GM12874 (cell line): Measurements from ENCODE around the gene USH2A.

Source experiments
- TF ChIP-seq, protein P1 (sequence below): IDR thresholded peaks from 2 replicates; pipeline ENCODE4 v1.5.1; 2011; ENCODE audit warnings: low read depth, mild to moderate bottlenecking, control low read depth, low read length, moderate library complexity; ENCODE audit not compliant: insufficient read depth

USH2A gene

DNA sequence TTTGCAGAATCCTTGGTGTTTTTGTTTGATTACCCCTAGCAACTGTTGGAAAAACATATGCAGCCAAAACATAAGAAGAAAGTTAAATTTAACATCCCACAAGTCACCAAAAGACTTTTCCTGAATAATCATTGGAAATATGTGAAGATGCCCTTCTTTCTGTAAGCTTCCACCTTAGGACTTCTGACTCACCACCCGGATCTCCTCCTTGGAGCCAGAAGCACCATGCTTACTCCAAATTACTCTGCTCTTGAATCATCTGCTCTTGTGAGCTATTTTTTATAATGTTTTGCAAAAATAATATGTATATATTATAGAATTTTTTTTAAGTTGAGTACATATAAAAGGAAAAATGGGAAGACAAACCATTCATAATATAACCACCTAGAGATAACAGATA lies 464.4 kb downstream of the USH2A start:
- TF ChIP-seq, protein P1, sequence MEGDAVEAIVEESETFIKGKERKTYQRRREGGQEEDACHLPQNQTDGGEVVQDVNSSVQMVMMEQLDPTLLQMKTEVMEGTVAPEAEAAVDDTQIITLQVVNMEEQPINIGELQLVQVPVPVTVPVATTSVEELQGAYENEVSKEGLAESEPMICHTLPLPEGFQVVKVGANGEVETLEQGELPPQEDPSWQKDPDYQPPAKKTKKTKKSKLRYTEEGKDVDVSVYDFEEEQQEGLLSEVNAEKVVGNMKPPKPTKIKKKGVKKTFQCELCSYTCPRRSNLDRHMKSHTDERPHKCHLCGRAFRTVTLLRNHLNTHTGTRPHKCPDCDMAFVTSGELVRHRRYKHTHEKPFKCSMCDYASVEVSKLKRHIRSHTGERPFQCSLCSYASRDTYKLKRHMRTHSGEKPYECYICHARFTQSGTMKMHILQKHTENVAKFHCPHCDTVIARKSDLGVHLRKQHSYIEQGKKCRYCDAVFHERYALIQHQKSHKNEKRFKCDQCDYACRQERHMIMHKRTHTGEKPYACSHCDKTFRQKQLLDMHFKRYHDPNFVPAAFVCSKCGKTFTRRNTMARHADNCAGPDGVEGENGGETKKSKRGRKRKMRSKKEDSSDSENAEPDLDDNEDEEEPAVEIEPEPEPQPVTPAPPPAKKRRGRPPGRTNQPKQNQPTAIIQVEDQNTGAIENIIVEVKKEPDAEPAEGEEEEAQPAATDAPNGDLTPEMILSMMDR: no peak

DNA sequence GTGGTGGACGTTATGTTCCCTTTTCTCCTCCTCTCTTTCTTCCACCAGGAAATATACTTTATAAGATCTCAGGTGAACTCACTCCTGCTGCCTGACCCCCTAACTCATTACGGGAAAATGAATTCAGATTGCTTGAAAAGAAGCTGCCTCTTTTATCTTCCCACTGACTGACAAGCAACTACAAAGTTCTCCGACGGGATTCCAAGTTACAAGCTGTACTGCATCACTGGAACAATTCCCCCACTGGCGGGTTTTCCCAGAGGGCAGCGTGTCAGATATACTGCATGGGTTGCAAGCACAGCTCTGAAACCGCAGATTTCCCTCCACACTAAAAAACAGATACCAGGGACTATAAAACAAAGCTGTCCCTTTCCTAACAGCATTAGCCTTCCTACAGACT lies 465.6 kb downstream of the USH2A start:
- TF ChIP-seq, protein P1: no peak

DNA sequence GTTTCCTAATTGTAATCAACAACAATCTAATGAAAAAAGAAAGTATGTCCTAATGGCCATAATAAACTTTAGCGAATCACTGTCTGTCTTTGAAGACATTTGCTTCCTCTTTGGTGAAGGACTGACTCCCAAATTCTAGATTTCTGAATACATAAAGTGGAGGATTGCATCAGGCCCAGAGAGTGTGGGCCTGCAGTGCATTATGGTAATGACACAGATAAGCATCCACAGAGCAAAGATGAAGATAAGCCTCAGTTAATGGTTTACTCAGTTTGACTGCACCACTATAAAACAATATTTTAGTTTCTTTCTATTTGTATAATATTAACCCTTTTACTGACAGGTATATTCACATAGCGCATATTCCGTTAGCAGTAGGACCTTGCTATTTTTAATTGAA lies 490.7 kb downstream of the USH2A start:
- TF ChIP-seq, protein P1: no peak

DNA sequence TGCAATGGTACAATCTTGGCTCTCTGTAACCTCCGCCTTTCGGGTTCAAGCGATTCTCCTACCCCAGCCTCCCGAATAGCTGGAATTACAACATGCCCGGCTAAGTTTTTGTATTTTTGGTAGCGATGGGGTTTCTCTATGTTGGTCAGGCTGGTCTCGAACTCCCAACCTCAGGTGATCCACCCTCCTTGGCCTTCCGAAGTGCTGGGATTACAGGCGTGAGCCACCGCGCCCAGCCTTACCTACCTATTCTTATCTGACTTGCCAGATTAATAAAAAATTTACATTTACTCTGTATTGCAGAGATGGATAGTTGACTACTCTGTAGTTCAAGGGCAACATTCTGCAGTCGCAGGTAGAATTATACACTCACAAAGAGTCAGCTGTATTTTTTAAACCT lies 496.6 kb downstream of the USH2A start:
- TF ChIP-seq, protein P1: no peak

DNA sequence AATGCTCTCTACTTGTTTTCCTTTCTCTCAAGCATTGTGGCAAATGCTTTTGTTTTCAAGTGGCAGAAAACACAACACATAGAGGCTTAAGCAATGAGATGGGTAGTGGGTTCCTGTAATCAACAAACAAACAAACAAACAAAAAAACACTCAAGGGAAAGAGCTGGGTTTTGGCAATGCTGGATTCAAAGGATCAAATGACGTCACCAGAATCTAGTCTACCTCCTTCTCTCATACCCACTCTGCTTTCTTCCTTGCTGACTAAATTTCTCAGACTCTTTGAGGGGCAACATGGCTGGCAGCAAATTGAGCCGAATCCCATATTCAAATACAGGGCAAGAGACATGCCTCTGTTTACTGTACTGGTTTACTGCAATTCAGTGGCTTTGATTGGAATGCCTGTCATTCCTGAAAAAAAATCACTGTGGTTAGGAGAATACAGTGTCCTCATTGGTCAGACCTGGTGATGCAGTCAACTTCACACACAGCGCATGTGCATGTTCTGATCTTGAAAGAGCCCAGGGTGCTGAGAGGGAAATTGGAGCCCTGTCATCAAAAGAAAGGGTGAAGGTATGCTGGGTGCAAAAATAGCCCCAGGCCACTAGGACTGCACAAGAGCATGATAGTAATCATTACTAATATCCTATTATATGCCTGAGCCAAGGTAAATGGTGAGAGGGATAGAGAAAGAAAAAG lies 500.0 kb downstream of the USH2A start:
- TF ChIP-seq, protein P1: no peak

DNA sequence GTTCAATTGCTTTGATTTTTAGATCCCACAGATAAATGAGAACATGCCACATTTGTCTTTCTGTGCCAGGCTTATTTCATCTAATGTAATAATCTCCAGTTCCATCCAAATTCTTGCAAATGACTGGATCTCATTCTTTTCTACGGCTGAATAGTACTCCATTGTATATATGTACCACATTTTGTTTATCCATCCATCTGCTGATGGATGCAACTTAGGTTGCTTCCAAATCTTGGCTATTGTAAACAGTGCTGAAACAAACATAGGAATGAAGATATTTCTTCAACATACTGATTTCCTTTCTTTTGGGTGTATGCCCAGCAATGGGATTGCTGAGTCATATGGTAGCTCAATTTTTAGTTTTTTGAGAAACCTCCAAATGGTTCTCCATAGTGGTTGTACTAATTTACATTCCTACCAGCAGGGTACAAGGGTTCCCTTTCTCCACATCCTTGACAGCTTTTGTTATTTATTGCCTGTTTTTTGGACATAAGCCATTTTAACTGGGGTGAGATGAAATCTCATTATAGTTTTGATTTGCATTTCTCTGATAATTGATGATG lies 511.8 kb downstream of the USH2A start:
- TF ChIP-seq, protein P1: no peak

DNA sequence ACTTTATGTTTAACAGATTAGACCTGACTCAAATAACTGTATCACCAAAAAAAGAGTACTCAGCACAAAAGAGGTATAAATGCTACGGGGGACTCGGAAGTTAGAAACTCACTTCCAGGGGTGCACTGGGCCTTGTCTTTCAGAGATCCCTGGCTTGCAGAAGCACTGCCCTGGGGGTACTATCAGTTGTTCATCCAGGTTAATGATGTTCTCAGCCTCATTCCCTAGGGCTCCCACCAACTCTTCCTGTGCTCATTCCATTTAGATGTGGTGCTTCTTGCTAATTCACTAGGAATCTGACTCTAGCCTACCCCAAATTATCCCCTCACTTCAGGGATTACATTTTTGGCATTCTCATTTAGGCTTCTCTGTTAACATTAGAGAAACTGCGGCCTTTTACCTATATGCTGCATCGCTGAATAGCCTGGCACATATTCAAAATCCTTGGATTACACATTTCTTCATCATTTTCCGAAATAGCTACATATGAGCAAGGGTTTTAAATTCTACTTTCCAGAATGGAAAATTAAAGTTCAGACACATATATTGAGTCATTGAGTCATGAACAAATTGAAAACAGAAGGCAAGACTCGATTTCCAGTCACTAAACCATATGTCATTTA lies 517.6 kb downstream of the USH2A start:
- TF ChIP-seq, protein P1: no peak
